A549 treated with Mapracorat at 1 μM for 4 hours (cell line): Measurements from ENCODE around the gene TSPEAR. TPM values are rescaled to one million over a fixed set of nuclear protein-coding genes. Genes with fewer than 3 reads are reported as not detected.

Experiments
- total RNA-seq: library from RNA; stranded (reverse); fragments of 200-300 nt; extraction: Qiagen RNA extraction; gene quantifications from 5 replicates; pipeline ENCODE4 v1.2.3, GENCODE V29; 2022

The TSPEAR gene
- total RNA-seq, 1 experiment from 2014 or later, result not detected

DNA sequence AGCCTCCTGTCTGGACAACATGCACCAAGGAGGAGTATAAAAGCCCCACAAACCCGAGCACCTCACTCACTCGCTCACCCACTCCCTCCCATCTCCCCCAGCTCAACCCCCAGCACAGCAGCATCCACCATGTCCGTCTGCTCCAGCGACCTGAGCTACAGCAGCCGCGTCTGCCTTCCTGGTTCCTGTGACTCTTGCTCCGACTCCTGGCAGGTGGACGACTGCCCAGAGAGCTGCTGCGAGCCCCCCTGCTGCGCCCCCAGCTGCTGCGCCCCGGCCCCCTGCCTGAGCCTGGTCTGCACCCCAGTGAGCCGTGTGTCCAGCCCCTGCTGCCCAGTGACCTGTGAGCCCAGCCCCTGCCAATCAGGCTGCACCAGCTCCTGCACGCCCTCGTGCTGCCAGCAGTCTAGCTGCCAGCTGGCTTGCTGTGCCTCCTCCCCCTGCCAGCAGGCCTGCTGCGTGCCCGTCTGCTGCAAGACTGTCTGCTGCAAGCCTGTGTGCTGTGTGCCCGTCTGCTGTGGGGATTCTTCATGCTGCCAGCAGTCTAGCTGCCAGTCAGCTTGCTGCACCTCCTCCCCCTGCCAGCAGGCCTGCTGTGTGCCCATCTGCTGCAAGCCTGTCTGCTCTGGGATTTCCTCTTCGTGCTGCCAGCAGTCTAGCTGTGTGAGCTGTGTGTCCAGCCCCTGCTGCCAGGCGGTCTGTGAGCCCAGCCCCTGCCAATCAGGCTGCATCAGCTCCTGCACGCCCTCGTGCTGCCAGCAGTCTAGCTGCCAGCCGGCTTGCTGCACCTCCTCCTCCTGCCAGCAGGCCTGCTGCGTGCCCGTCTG lies 137.5 kb downstream of the TSPEAR start, which contains the start of gene KRTAP10-4:
Gene KRTAP10-4, plus strand, starts transcription at position 100 of the 827 bp plus-strand sequence. Its CDS starts 30 bp downstream, at position 130.

DNA sequence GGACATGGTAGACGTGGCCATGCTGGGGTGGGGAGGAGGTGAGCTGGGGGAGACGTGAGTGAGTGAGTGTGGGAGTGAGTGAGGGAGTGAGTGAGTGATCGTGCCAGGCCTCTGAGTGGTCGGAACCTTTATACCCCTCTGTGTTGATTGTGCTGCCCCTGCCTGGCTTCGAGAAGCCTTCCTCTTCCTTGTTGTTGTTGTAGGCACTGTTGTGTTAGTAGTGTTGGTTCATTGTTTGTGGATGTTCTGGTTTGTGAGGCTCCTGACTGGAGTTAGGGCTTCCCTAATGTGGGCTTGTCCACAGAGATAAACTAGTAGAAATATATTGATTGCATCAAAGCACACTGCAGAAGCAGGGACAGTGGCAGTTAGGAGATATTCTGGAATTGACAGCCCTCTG lies 152.7 kb downstream of the TSPEAR start, which contains the start of gene KRTAP10-3:
Gene KRTAP10-3, minus strand, starts transcription at position 101 of the 400 bp plus-strand sequence. Its CDS starts 80 bp downstream, at position 21.

DNA sequence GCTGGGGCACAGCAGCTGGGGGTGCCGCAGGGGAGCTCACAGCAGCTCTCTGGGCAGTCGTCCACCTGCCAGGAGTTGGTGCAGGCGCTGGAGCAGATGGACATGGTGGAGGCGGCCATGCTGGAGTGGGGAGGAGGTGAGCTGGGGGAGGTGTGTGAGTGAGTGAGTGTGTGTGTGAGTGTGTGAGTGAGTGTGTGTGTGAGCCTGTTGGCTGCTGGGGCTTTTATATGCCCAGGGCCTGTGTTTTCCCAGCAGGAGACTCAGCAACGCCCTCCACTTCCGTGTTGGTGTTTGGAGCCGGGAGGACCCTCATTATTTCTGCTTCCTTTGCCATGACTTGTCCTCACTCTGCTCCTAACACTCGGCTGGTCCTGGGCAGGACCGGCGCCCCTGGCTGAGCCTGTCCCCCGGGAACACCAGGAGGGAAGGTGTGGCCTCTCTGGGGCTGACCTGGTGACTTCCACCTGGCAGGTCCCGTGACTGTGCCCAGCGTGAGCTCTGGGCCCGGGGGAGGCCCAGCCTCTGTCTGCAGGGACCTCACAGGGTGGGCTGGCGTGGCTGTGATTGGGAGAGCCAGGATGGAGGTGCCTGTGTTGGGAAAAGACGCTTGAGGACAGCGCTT lies 159.9 kb downstream of the TSPEAR start, which contains the start of gene KRTAP10-2:
Gene KRTAP10-2, minus strand, starts transcription at position 166 of the 622 bp plus-strand sequence. Its CDS starts 47 bp downstream, at position 119.

DNA sequence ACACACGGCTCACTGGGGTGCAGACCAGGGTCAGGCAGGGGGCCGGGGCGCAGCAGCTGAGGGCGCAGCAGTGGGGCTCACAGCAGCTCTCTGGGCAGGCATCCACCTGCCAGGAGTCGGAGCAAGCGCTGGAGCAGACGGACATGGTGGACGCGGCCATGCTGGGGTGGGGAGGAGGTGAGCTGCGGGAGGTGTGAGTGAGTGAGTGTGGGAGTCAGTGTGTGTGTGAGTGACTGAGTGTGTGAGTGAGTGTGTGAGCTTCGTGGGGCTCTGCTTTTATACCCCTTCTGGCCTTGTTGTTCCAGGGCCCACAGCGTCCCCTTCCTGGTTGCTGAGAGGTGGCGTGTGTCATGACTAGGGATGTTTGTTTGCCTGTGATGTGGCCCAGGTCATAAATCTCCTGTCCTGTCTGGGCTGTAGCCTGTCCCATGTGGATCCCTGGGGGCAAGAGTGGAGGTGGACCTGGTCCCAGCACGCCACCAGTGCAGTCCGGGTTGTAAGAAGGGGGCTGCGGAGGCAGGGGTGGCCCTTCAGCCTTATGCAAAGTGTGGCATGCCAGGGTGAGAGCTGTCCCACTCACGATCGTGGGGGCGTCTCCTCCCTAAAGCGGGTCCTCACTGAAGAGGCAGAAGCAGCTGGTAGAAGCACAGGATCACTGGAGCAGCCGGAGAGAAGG lies 171.2 kb downstream of the TSPEAR start, which contains the start of gene KRTAP10-1:
Gene KRTAP10-1, minus strand, starts transcription at position 205 of the 676 bp plus-strand sequence. Its CDS starts 45 bp downstream, at position 160.

DNA sequence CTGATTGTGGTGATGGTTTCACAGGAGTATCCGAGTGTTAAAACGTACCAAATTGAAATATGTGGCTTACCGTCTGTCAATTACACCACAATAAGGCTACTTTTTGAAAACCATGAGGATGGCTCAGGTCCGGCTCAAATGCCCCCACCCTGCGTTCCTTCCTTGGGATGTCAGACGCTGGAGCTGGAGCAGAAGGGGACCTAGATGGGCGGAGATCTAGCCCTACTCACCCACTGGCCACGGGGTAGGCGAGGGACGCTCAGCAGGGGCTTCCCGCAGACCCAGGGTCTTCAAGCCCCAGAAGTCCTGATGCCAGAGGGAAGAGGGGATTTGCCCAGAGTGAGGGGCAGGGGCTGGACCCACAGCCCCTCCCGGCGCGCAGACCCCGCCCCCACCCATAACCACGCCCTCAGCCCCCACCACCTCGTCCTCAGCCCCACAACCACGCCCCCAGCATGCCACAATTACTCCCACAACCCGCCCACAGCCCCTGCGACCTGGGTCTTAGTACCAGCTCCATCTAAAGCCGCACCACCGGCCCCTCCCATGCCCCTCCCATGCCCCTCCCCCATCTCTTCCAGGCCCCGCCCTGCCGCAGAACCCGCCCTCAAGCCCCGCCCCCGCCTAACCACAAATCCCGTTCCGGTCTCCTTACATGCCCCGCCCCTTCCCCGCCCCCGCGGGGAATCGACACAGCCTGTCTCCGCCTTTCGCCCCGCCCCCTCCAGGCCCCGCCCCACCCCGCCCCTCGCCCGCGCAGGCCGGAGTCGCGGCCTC lies 256.4 kb downstream of the TSPEAR start, which contains the start of gene LRRC3:
Gene LRRC3, plus strand, starts transcription at position 764 of the 777 bp plus-strand sequence. CDS start 1,135 bp downstream, outside the sequence.

Other genes starting within 250 kb of the TSPEAR start
- gene KRTAP10-1, start 171.4 kb downstream of the TSPEAR start, total RNA-seq, result not detected in 5 replicates
- gene KRTAP10-2, start 160.1 kb downstream of the TSPEAR start, total RNA-seq, result not detected in 5 replicates
- not detected in 5 replicates for gene KRTAP10-3, start 152.8 kb downstream of the TSPEAR start, total RNA-seq
- not detected in 5 replicates for gene KRTAP10-4, start 137.8 kb downstream of the TSPEAR start, total RNA-seq
- gene KRTAP10-5, start 131.0 kb downstream of the TSPEAR start, total RNA-seq, result not detected in 5 replicates
- gene KRTAP10-6, start 119.1 kb downstream of the TSPEAR start, total RNA-seq, result not detected in 5 replicates
- not detected in 5 replicates for gene KRTAP10-7, start 111.0 kb downstream of the TSPEAR start, total RNA-seq
- not detected in 5 replicates for gene KRTAP10-8, start 99.5 kb downstream of the TSPEAR start, total RNA-seq
- gene KRTAP10-9, start 84.5 kb downstream of the TSPEAR start, total RNA-seq, result not detected in 5 replicates
- gene KRTAP10-10, start 74.2 kb downstream of the TSPEAR start, total RNA-seq, result not detected in 5 replicates
- gene KRTAP10-11, start 65.2 kb downstream of the TSPEAR start, total RNA-seq, result not detected in 5 replicates
- not detected in 5 replicates for gene KRTAP12-4, start 56.9 kb downstream of the TSPEAR start, total RNA-seq
- not detected in 5 replicates for gene KRTAP12-3, start 53.6 kb downstream of the TSPEAR start, total RNA-seq
- gene KRTAP12-2, start 44.6 kb downstream of the TSPEAR start, total RNA-seq, result not detected in 5 replicates
- gene KRTAP12-1, start 29.4 kb downstream of the TSPEAR start, total RNA-seq, result not detected in 5 replicates
- not detected in 5 replicates for gene KRTAP10-12, start 14.4 kb downstream of the TSPEAR start, total RNA-seq
- 29.4 to 38.6 TPM (median 32.5 TPM) in 5 replicates for gene UBE2G2, start 90.2 kb upstream of the TSPEAR start, total RNA-seq
- 58.7 to 71.6 TPM (median 69.0 TPM) in 5 replicates for gene SUMO3, start 106.5 kb upstream of the TSPEAR start, total RNA-seq
- 86.5 to 99.6 TPM (median 97.4 TPM) in 5 replicates for gene PTTG1IP, start 162.1 kb upstream of the TSPEAR start, total RNA-seq
- gene ITGB2, start 209.3 kb upstream of the TSPEAR start, total RNA-seq, result 0.55 to 0.99 TPM (median 0.76 TPM) in 5 replicates
- 42.4 to 61.8 TPM (median 56.3 TPM) in 5 replicates for gene SLX9, start 228.5 kb upstream of the TSPEAR start, total RNA-seq